IMR-90 (cell line): ENCODE data around the gene KLF7. TPM values are rescaled to one million over a fixed set of nuclear protein-coding genes. Genes with fewer than 3 reads are reported as not detected.

ENCODE experiments used
- ATAC-seq: fragments of 200-7000 bp; cut with Tn5 transposase; 2 replicates; pipeline ENCODE4 v1.9.1; 2020; ENCODE audit warnings: low read depth, mild to moderate bottlenecking, moderate library complexity
- BruUV-seq: library from RNA; stranded (reverse); fragments of 400-500 nt; replicated peaks from 2 replicates; lab custom pipeline; 2021; lab: Mats Ljungman, UMichigan
- CTCF ChIA-PET: fragments of 300-600 bp; formaldehyde crosslinking; extraction: SDS; loops from one replicate; lab custom pipeline; 2021; ENCODE audit warnings: antibody characterized with exemption; lab: Yijun Ruan, JAX
- POLR2A ChIA-PET: fragments of 300-600 bp; sonication (Branson Sonifier 250); formaldehyde crosslinking; loops from one replicate; lab custom pipeline; 2022; ENCODE audit warnings: antibody characterized with exemption; ENCODE audit not compliant: unreplicated experiment; lab: Charles Lee
- DNase-seq: peaks from one replicate; pipeline ENCODE4 v3.0.0; 2013
- H2AFZ ChIP-seq: replicated peaks from 2 replicates; pipeline ENCODE3; 2013; ENCODE audit warnings: low read length, mild to moderate bottlenecking; ENCODE audit not compliant: poor library complexity
- H2AK5ac ChIP-seq: 2 replicates; pipeline ENCODE4 v1.6.1; 2013; ENCODE audit warnings: low read depth, low read length, inconsistent platforms
- H2AK9ac ChIP-seq: replicated peaks from 2 replicates; pipeline ENCODE3; 2013; ENCODE audit warnings: mild to moderate bottlenecking, low read depth, low read length, moderate library complexity; ENCODE audit not compliant: poor library complexity
- H2BK120ac ChIP-seq: 2 replicates; pipeline ENCODE4 v1.6.1; 2013; ENCODE audit warnings: low read depth, low read length, inconsistent platforms
- H2BK15ac ChIP-seq: 3 replicates; pipeline ENCODE4 v1.6.1; 2013; ENCODE audit warnings: low read depth, low read length, inconsistent platforms
- H2BK20ac ChIP-seq: 2 replicates; pipeline ENCODE4 v1.6.1; 2013; ENCODE audit warnings: low read depth, mild to moderate bottlenecking, inconsistent platforms, low read length, moderate library complexity
- H2BK5ac ChIP-seq: 2 replicates; pipeline ENCODE4 v1.6.1; 2013; ENCODE audit warnings: mild to moderate bottlenecking, low read depth, low read length, inconsistent platforms; ENCODE audit not compliant: poor library complexity, severe bottlenecking
- H3K14ac ChIP-seq: replicated peaks from 2 replicates; pipeline ENCODE4 v1.6.1; 2013; ENCODE audit warnings: low read depth, low read length, inconsistent platforms
- H3K18ac ChIP-seq: 2 replicates; pipeline ENCODE4 v1.6.1; 2013; ENCODE audit warnings: low read depth, low read length, control low read depth
- H3K23ac ChIP-seq: 2 replicates; pipeline ENCODE4 v1.6.1; 2013; ENCODE audit warnings: low read depth, low read length, inconsistent platforms
- H3K27ac ChIP-seq: 2 replicates; pipeline ENCODE4 v1.5.1; 2013; ENCODE audit warnings: mild to moderate bottlenecking, control low read depth, low read length; ENCODE audit not compliant: insufficient read depth
- H3K27me3 ChIP-seq: 2 replicates; pipeline ENCODE4 v1.6.1; 2013; ENCODE audit warnings: low read length; ENCODE audit not compliant: control insufficient read depth, insufficient read depth
- H3K36me3 ChIP-seq: 2 replicates; pipeline ENCODE4 v1.6.1; 2013; ENCODE audit warnings: low read length, mixed read lengths; ENCODE audit not compliant: control insufficient read depth, insufficient read depth
- H3K4ac ChIP-seq: 2 replicates; pipeline ENCODE4 v1.6.1; 2013; ENCODE audit warnings: low read depth, low read length, inconsistent platforms
- H3K4me1 ChIP-seq: 2 replicates; pipeline ENCODE4 v1.6.1; 2013; ENCODE audit warnings: low read length, mixed read lengths; ENCODE audit not compliant: control insufficient read depth, insufficient read depth
- H3K4me2 ChIP-seq: 2 replicates; pipeline ENCODE4 v1.6.1; 2013; ENCODE audit warnings: low read depth, mild to moderate bottlenecking, control low read depth, low read length, moderate library complexity
- H3K4me3 ChIP-seq: 2 replicates; pipeline ENCODE4 v1.5.1; 2013; ENCODE audit warnings: low read depth, mild to moderate bottlenecking, control low read depth, low read length, moderate library complexity; ENCODE audit not compliant: insufficient read depth
- H3K56ac ChIP-seq: 2 replicates; pipeline ENCODE4 v1.6.1; 2013; ENCODE audit warnings: low read length, inconsistent platforms; ENCODE audit not compliant: insufficient read depth; ENCODE audit errors: extremely low read depth
- H3K79me1 ChIP-seq, 2 experiments: 2 replicates each; pipeline ENCODE4 v1.6.1; 2013; ENCODE audit warnings: low read length in 2 of 2, inconsistent platforms in 1 of 2, low read depth in 1 of 2
- H3K9ac ChIP-seq: 2 replicates; pipeline ENCODE4 v1.6.1; 2013; ENCODE audit warnings: low read depth, low read length, control low read depth
- H3K9me1 ChIP-seq: 2 replicates; pipeline ENCODE4 v1.6.1; 2013; ENCODE audit warnings: low read length, inconsistent platforms; ENCODE audit not compliant: insufficient read depth
- H3K9me3 ChIP-seq: 2 replicates; pipeline ENCODE4 v1.6.1; 2013; ENCODE audit warnings: low read length; ENCODE audit not compliant: control insufficient read depth, insufficient read depth
- H4K20me1 ChIP-seq: 2 replicates; pipeline ENCODE4 v1.6.1; 2013; ENCODE audit warnings: low read length, inconsistent platforms; ENCODE audit not compliant: insufficient read depth
- H4K5ac ChIP-seq: 2 replicates; pipeline ENCODE4 v1.6.1; 2013; ENCODE audit warnings: mild to moderate bottlenecking, low read depth, low read length, control low read depth
- H4K8ac ChIP-seq, 2 experiments: 2 replicates each; pipeline ENCODE4 v1.6.1; 2013; ENCODE audit warnings: low read depth in 2 of 2, low read length in 2 of 2, control low read depth in 1 of 2, inconsistent platforms in 1 of 2
- H4K91ac ChIP-seq: 2 replicates; pipeline ENCODE4 v1.6.1; 2013; ENCODE audit warnings: low read depth, low read length, inconsistent platforms; ENCODE audit not compliant: insufficient read depth
- BHLHE40 ChIP-seq: fragments of 150-350 bp; IDR thresholded peaks from 2 replicates; pipeline ENCODE4 v1.6.1; 2016; ENCODE audit warnings: mild to moderate bottlenecking, low read depth, low read length
- CEBPB ChIP-seq: IDR thresholded peaks from 2 replicates; pipeline ENCODE4 v1.6.1; 2012; ENCODE audit warnings: low read depth, low read length, improper control_type of control experiment
- CHD1 ChIP-seq: IDR thresholded peaks from 2 replicates; pipeline ENCODE4 v1.6.1; 2012; ENCODE audit warnings: low read depth, low read length, improper control_type of control experiment
- FOS ChIP-seq: fragments of 150-350 bp; IDR thresholded peaks from 2 replicates; pipeline ENCODE4 v1.6.1; 2016; ENCODE audit warnings: low read depth, low read length
- MAFK ChIP-seq: IDR thresholded peaks from 2 replicates; pipeline ENCODE4 v1.6.1; 2012; ENCODE audit warnings: low read depth, low read length, improper control_type of control experiment
- MXI1 ChIP-seq: IDR thresholded peaks from 2 replicates; pipeline ENCODE4 v1.6.1; 2012; ENCODE audit warnings: low read depth, mild to moderate bottlenecking, low read length, moderate library complexity, borderline replicate concordance
- NFE2L2 ChIP-seq: fragments of 150-350 bp; IDR thresholded peaks from 2 replicates; pipeline ENCODE4 v1.6.1; 2016; ENCODE audit warnings: low read depth, mild to moderate bottlenecking, low read length
- POLR2A ChIP-seq: IDR thresholded peaks from 2 replicates; pipeline ENCODE4 v1.6.1; 2012; ENCODE audit warnings: mild to moderate bottlenecking, low read depth, low read length
- RAD21 ChIP-seq: IDR thresholded peaks from 2 replicates; pipeline ENCODE4 v1.6.1; 2012; ENCODE audit warnings: low read length, improper control_type of control experiment
- RCOR1 ChIP-seq: IDR thresholded peaks from 2 replicates; pipeline ENCODE4 v1.6.1; 2012; ENCODE audit warnings: mild to moderate bottlenecking, low read length, improper control_type of control experiment; ENCODE audit not compliant: insufficient replicate concordance
- SMC3 ChIP-seq: fragments of 150-350 bp; IDR thresholded peaks from 2 replicates; pipeline ENCODE4 v1.6.1; 2016; ENCODE audit warnings: low read depth, mild to moderate bottlenecking, antibody characterized with exemption, low read length, moderate library complexity
- WGBS, 2 experiments: methylation state at CpG; one replicate each; pipeline versions ENCODE4 v1.1.5 to v1.1.7; 2013; ENCODE audit warnings: missing lambda C conversion rate in 2 of 2; ENCODE audit not compliant: insufficient read length in 1 of 2; ENCODE audit errors: extremely low coverage in 2 of 2; 5-methylcytosine and 5-hydroxymethylcytosine counted together
- dilution Hi-C: fragments of 300-500 bp; cut with HindIII; formaldehyde crosslinking; loops from one replicate; pipeline ENCODE4 v1.14.3; 2018; ENCODE audit warnings: low sequenced_read_pairs; ENCODE audit not compliant: unreplicated experiment
- in situ Hi-C: fragments of 300-500 bp; cut with MboI; formaldehyde crosslinking; loops from 3 replicates; pipeline ENCODE4 v1.14.3; 2019; ENCODE audit warnings: low sequenced_read_pairs, inconsistent platforms, mixed read lengths
- intact Hi-C: fragments of 100-400 bp; cut with micrococcal nuclease; formaldehyde crosslinking; loops from 2 replicates; pipeline ENCODE4 v1.10.0; 2022
- polyA plus RNA-seq, 3 experiments: library from polyadenylated mRNA; depleted of rRNA; stranded (reverse); fragments of >200 nt; gene quantifications; 2 replicates each; pipeline ENCODE4 v1.2.3, GENCODE V29; 2012; ENCODE audit warnings: low replicate concordance in 1 of 3
- total RNA-seq: library from RNA; depleted of rRNA; stranded (reverse); fragments of >200 nt; gene quantifications from 2 replicates; pipeline ENCODE4 v1.2.3, GENCODE V29; 2012
- TF ChIP-seq, protein P1 (sequence below): fragments of 150-350 bp; IDR thresholded peaks from 2 replicates; pipeline ENCODE4 v1.6.1; 2016; ENCODE audit warnings: low read depth, mild to moderate bottlenecking, low read length, moderate library complexity, borderline replicate concordance
- TF ChIP-seq, protein P2 (sequence below): fragments of 150-350 bp; IDR thresholded peaks from 2 replicates; pipeline ENCODE4 v1.6.1; 2017; ENCODE audit warnings: mild to moderate bottlenecking, antibody characterized with exemption, low read length, low read depth

KLF7 gene
- total and polyA plus RNA-seq, 2 of the 4 experiments (the other 2 are of a cell fraction) = 23.1 to 28.5 TPM

DNA sequence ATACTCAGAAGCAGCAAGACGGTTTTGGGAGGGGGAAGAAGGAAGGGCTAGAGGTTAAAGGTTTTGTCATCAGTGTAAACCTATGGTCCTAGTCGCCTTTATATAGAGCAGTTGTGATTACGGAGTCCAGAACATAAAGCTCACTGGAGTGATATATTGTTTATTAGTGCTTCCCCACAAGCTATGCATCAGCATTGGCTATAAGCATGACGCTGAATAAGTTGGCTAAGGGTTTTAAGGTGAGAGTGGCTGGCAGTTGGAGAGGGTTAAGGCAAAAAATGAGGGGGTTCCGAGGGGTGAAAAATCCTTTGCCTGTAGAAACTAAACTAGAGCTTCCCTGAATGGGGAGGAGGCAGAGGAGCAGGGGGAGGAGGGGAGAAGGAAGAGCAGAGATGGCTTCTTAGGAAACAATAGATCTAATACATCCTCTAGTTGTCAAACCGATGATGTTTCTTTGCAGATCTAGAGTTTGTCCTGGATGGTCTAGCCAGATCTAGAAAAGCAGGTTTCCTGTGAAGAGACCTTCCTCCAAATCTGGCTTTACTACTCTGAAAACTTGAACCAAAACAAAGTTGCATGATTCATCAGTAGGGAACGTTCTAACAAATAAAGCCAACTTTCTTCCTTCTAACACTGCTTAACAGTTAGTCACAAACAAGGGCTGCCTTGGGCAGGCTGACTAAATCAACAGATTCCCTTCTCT is 2.5 kb downstream of the KLF7 start:
- Histone ChIP-seq H3K9ac (peak overlapping the region; percentile 98), H2AK9ac (peak overlapping the region; percentile 2), H4K20me1 (peaks cover 50% of the 10 kb centered on the region), H2BK20ac (peak overlapping the region; percentile 86), H3K4me2 (peak overlapping the region; percentile 93), H3K79me1 (peaks cover 0 to 63% of the 10 kb centered on the region in 2 experiments; a peak in 2 of 4 replicates), H3K4me1 (peaks cover 12% of the 10 kb centered on the region), H2BK120ac (peak overlapping the region; percentile 99), H3K27ac (peak overlapping the region; percentile 99), H3K14ac (peak overlapping the region; percentile 100), H3K27me3 (no peaks in the 10 kb centered on the region), H4K5ac (peak overlapping the region; percentile 20), H3K56ac (peak overlapping the region; percentile 100), H3K9me3 (no peaks in the 10 kb centered on the region), H2BK15ac (peak overlapping the region; percentile 99; the same call in 1 of the 3 replicates), H2AK5ac (peak overlapping the region; percentile 56; the same call in 1 of the 2 replicates), H3K9me1 (peaks cover 10% of the 10 kb centered on the region), H2AFZ (no peak overlapping the region), H3K4ac (peak overlapping the region; percentile 100), H3K36me3 (no peaks in the 10 kb centered on the region), H2BK5ac (peak overlapping the region; percentile 99), H3K18ac (peak overlapping the region; percentile 98), H4K8ac (peak overlapping the region; percentile 19 to 98; a peak in 3 of 4 replicates), H3K23ac (peak overlapping the region; percentile 100), H3K4me3 (peak overlapping the region; percentile 94), H4K91ac (peak overlapping the region; percentile 68)
- dilution Hi-C loops = no loop called here
- intact Hi-C loops = loop anchor here (2.0 to 5.0 kb wide), 2 partner anchors 88 to 454 kb away; no protein-coding TSS in a partner anchor
- in situ Hi-C loops = loop anchor here (5.0 to 25.0 kb wide), 3 partner anchors 178 to 549 kb away; partner anchors contain the start of gene CCNYL1
- DNase-seq (peak; percentile 92), ATAC-seq (peak; percentile 6)
- no CpG with 5 or more reads among the region's 7 CpGs for WGBS, 2 experiments
- BruUV-seq = no TSS peak
- POLR2A ChIA-PET = interaction anchor here (1.2 to 9.1 kb wide), 3 partner anchors 92 to 180 kb away, joined by 5 to 153 read pairs (median 27); no protein-coding TSS in a partner anchor
- CTCF ChIA-PET = interaction anchor here (0.7 to 1.5 kb wide), 6 partner anchors 37 to 310 kb away, joined by 3 to 6 read pairs (median 3); no protein-coding TSS in a partner anchor
- TF ChIP-seq RAD21 = 0 out of 2 replicates have a peak, but pooled peaks have one; percentile 3
- TF ChIP-seq POLR2A = peak; percentile 69
- no peak for TF ChIP-seq CEBPB
- no peak for TF ChIP-seq RCOR1
- TF ChIP-seq MXI1 = no peak
- peak; percentile 64 for TF ChIP-seq FOS
- TF ChIP-seq MAFK = no peak
- no peak for TF ChIP-seq NFE2L2
- TF ChIP-seq CHD1 = no peak; the same call in 1 of the 2 replicates
- TF ChIP-seq, protein P1, sequence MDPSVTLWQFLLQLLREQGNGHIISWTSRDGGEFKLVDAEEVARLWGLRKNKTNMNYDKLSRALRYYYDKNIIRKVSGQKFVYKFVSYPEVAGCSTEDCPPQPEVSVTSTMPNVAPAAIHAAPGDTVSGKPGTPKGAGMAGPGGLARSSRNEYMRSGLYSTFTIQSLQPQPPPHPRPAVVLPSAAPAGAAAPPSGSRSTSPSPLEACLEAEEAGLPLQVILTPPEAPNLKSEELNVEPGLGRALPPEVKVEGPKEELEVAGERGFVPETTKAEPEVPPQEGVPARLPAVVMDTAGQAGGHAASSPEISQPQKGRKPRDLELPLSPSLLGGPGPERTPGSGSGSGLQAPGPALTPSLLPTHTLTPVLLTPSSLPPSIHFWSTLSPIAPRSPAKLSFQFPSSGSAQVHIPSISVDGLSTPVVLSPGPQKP = no peak
- TF ChIP-seq SMC3 = no peak
- TF ChIP-seq, protein P2, sequence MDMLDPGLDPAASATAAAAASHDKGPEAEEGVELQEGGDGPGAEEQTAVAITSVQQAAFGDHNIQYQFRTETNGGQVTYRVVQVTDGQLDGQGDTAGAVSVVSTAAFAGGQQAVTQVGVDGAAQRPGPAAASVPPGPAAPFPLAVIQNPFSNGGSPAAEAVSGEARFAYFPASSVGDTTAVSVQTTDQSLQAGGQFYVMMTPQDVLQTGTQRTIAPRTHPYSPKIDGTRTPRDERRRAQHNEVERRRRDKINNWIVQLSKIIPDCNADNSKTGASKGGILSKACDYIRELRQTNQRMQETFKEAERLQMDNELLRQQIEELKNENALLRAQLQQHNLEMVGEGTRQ = no peak
- TF ChIP-seq BHLHE40 = 0 out of 2 replicates have a peak, but pooled peaks have one; percentile 28
